ENCODE measurements around the gene GAD2.
"Not testable (repeated sequence)": the region's sequence is repeated elsewhere in the genome, so short reads cannot be mapped to it uniquely, and the experiment has no call there.

Gene GAD2

GRCh38 chr10:26335574-26336093 lies 119.1 kb downstream of the GAD2 start:
- TF ChIP-seq CTCF (IDR thresholded peaks at IDR 0.05; ENCODE audit: low read depth, low read length), result no peak
- DNase-seq, result no peak
- Histone ChIP-seq H3K4me3 (ENCODE audit: low read depth, low read length) (no peak overlapping the region), H3K9me3 (ENCODE audit: severe bottlenecking) (no peaks in the 10 kb centered on the region), H3K27me3 (ENCODE audit: insufficient read depth, low read depth, severe bottlenecking) (no peaks in the 10 kb centered on the region), H3K27ac (no peak overlapping the region), H3K36me3 (no peaks in the 10 kb centered on the region)

GRCh38 chr10:26336979-26337378 lies 120.4 kb downstream of the GAD2 start:
- Histone ChIP-seq H3K9me3 (ENCODE audit: severe bottlenecking) (no peaks in the 10 kb centered on the region), H3K27ac (no peak overlapping the region), H3K4me3 (ENCODE audit: low read depth, low read length) (no peak overlapping the region), H3K27me3 (ENCODE audit: insufficient read depth, low read depth, severe bottlenecking) (no peaks in the 10 kb centered on the region), H3K36me3 (no peaks in the 10 kb centered on the region)
- no peak for TF ChIP-seq CTCF (IDR thresholded peaks at IDR 0.05; ENCODE audit: low read depth, low read length)
- DNase-seq, result no peak

- H3K27me3 ChIP-seq (ENCODE audit: insufficient read depth, low read depth, severe bottlenecking), result no peaks in the 10 kb centered on the region
- DNase-seq, result no peak
- no peaks in the 10 kb centered on the region for H3K36me3 ChIP-seq
- H3K27ac ChIP-seq, result no peak overlapping the region
- no peaks in the 10 kb centered on the region for H3K9me3 ChIP-seq (ENCODE audit: severe bottlenecking)
- no peak for TF ChIP-seq CTCF (IDR thresholded peaks at IDR 0.05; ENCODE audit: low read depth, low read length)
- no peak overlapping the region for H3K4me3 ChIP-seq (ENCODE audit: low read depth, low read length)
Observed at GRCh38 chr10:26341701-26342100, 125.1 kb downstream of the GAD2 start.

DNA sequence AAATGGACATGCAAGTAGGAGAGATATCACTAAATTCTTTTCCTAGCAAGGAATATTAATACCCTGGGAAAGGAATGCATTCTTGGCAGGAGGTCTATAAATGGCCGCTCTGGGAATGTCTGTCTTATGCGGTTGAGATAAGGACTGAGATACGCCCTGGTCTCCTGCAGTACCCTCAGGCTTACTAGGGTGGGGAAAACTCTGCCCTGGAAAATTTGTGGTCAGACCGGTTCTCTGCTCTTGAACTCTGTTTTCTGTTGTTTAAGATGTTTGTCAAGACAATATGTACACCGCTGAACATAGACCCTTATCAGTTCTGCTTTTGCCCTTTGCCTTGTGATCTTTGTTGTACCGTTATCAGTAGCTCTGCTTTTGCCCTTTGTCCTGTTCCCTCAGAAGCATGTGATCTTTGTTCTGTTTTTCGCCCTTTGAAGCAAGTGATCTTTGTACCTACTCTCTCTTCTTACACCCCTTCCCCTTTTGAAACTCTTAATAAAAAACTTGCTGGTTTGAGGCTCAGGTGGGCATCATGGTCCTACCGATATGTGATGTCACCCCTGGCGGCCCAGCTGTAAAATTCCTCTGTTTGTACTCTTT lies 132.3 kb downstream of the GAD2 start:
- not testable (repeated sequence) for H3K4me3 ChIP-seq (ENCODE audit: low read depth, low read length); H3K36me3 ChIP-seq; H3K9me3 ChIP-seq (ENCODE audit: severe bottlenecking); DNase-seq; H3K27ac ChIP-seq; H3K27me3 ChIP-seq (ENCODE audit: insufficient read depth, low read depth, severe bottlenecking)

Data from WERI-Rb-1 (cell line).